ENCODE results near the gene AGER.
"Not testable (repeated sequence)": the region's sequence is repeated elsewhere in the genome, so short reads cannot be mapped to it uniquely, and the experiment has no call there.

The AGER gene

GRCh38 chr6:32184084-32184640, at the start of gene AGER:
TSS of gene AGER (minus strand) at chr6:32184253. CDS start at chr6:32184222, 31 bp downstream.
- DNase-seq, result no peak

GRCh38 chr6:32226434-32226833, 42.4 kb upstream of the AGER start:
- DNase-seq, result no peak

GRCh38 chr6:32224696-32225095, 40.6 kb upstream of the AGER start:
- DNase-seq, result no peak

GRCh38 chr6:32223258-32224235, 39.5 kb upstream of the AGER start, which contains the start of gene NOTCH4:
TSS of gene NOTCH4 (minus strand) at chr6:32224067. CDS start at chr6:32223928, 139 bp downstream.
- DNase-seq, result no peak

DNA sequence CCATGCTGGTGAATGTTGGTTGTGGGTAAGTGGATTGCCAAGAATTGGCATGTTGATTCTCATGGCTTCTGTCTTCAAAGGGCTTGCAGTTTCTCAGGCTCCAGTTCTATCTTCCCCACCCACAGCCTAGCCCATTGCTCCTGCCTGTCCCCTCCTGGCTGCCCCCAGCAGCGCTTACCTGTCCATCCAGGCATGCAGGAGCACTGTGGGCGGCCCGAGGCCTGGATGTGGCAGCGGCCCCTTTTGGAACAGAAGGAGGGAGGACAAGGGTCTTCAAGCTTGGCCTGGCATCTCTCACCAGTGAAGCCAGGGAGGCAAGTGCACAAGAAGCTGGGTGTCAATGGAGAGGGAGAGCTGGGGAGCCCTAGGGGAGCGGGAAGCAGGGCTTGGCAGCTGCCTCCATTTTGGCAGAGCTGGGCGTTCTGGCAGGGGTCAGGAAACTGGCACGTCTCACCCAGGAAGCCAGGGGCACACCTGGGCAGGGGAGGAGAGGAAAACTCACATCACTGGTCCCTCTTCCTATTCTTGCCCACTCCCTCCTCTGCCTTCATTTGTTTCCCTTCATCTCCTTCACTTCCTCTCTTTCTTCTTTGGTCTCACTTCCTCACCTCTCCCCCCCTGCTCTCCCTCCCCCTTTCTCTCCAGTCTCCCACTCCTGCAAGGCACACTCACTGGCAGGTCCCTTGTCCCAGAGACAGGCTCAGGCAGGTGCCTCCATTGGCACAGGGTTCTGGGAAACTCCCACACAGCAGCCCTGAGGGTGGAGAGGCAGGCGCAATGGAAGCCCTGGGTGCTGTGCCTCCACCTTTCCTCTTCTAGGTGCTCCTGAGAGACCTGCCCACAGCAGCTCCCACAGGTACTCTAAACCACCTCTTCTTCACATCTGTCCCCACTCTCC, 38.5 kb upstream of the AGER start:
- DNase-seq, result no peak

DNA sequence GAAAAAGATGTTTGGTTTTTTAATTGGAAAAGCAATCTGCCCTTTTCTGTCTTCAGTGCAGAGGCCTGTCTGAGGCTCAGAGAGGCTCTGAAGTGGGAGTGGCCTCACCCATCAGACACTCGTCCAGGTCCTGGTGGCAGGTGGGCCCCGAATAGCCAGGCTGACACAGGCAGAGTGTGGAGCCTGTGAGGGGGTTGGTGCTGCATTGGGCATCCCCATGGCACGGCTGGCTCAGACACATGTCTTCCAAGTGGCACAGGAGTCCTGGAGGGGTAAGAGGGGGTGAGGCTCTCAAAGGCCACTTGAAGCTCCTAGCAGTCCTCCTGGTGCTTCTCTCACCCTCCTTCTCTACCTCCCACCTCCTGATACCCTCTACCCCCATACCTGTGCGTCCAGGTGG, 36.0 kb upstream of the AGER start:
- DNase-seq, result no peak

GRCh38 chr6:32218167-32218566, 34.1 kb upstream of the AGER start:
- DNase-seq, result no peak

- no peak for DNase-seq
Observed at GRCh38 chr6:32216998-32217397, 32.9 kb upstream of the AGER start.

- no peak for DNase-seq
Observed at GRCh38 chr6:32216285-32216684, 32.2 kb upstream of the AGER start.

DNA sequence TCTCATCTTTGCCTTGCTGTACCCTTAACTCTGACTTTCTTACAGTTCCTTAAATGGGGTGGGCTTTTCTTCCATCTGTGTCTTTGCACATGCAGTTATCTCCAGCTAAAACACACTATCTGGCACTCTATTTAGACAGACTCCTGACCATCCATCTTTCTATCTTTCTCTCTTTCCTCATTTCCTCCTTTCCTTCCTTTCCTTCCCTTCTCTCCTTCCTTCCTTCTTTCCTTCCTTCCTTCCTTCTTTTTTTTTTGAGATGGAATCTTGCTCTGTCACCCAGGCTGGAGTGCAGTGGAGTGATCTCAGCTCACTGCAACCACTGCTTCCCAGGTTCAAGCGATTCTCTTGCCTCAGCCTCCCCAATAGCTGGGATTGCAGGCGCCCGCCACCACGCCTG, 31.6 kb upstream of the AGER start:
- DNase-seq, result no peak

GRCh38 chr6:32214126-32214525, 30.1 kb upstream of the AGER start:
- no peak for DNase-seq

GRCh38 chr6:32213649-32214048, 29.6 kb upstream of the AGER start:
- DNase-seq, result no peak

- no peak for DNase-seq
Observed at GRCh38 chr6:32212076-32212760, 28.2 kb upstream of the AGER start.

DNA sequence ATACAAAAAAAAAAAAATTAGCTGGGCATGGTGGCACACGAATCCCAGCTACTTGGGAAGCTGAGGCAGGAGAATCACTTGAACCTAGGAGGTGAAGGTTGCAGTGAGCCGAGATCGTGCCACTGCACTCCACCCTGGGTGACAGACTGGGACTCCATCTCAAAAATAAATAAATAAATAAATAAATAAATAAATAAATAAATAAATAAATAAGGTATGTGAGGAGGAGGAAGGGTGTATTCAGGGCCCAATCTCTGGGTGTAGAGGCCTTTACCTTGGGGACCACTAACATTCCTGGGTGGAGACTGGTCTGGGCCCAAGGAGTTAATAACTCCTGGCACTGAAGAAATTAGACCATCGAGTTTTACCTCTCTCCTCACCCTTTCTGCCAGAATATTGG, 27.4 kb upstream of the AGER start:
- not testable (repeated sequence) for DNase-seq

GRCh38 chr6:32210191-32210601, 26.1 kb upstream of the AGER start:
- DNase-seq, result no peak

DNA sequence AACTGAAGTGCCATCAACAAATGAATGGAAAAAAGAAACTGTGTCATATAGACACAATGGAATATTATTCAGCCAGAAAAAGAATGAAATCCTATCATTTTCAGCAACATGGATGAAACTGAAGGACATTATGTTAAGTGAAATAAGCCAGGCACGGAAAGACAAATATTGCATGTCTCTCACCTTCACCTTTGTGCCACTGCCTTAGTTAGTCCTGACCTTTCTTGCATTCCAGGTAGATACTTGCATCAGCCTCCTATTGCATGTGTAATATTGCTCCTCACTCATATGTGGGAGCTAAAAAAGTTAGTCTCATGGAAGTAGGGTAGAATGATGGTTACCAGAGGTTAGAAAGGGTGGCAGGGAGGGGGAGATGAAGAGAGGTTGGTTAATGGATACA, 24.9 kb upstream of the AGER start:
- no peak for DNase-seq

DNA sequence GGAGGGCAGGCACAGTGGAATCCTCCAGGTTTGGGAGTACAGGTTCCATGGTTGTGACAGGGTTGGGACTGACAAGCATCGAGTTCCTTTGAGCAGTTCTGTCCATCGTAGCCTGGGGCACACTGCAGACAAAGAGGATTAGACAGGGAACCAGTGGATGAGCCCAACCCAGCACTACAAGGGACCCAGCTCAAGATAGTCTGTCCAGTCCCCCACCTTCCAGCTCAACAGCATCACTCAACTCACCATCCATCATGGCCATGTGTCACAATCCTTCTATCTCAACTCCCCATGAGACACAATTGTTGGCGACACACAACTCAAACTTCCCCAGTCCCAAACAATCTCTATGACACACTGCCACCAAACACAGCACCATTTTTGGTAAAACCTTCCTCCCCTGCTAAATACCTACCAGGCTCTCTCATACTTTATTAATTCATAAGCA, 20.2 kb upstream of the AGER start:
- no peak for DNase-seq

DNA sequence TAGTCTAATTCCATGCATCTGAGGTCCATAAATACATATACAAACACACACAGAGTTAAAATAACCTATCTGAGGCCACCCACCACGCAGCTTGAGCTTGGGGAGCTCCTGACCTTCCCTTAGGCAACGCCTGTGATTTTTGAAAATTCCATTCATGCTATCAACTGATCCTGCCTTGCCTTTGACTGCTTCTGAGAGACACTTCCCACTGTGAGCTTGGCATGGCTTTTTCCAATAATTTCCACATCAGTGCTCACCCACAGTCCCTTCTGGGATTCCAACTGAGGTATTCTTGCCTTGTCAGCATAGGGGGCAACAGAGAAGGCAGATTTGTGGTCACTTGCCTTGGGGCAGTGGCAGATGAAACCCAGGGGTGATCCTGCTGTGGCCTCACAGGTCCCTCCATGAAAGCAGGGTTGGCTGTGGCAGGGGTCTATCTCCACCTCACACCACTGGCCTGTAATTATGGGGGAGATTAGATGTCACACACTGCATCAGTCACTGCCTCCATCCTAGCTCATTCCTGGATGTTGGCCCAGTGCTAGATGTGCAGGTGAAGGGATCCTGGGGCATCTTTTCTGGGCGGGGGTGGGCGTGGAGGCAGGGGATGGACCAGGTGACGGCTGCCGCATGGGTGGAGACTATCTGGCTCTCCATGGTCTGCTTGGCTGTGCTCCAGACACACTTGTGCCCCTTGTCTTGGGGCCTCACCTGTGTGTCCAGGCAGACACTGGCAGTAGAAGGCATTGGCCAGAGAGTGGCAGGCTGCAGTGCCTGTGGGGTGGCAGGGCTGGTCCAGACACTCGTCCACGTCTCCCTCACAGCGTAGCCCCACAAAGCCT, 19.6 kb upstream of the AGER start:
- DNase-seq, result no peak

- no peak for DNase-seq
Observed at GRCh38 chr6:32202186-32202585, 18.1 kb upstream of the AGER start.

DNA sequence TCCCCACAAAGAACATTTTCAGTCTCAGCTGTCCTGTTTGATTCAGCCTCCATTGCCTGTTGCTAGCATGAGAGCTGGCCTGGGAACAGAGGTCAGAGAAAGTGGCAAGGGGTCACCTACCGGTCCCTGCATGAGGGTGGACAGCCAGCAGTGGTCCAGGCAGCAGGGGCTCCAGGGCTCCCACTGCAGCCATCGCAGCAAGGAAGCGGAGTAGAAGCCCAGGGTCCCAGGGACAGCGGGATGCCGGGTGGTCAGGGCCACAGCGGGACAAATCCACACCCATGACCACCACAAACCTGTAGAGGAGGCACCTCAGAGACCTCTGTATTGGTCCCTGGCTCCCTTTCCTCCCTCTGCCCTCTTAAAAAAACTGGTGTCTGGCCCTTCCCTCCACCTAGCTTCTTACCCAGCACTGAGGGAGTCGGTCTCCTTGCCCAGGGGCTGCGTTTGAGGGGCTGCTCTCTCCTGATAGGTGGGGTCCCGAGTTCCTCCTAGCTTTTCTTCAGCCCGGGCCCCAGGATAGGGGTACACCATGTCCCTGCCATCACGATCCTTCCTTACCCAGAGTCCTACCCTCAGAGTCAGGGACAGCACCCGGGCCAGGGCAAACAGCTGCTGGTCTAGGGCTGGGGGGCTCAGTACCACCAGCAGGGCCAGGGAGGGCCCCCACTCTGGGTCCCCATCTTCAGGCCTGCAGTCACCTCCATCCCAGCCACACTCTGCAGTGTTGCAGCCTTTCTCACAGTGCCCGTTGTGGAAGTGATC, 16.8 kb upstream of the AGER start:
- no peak for DNase-seq

GRCh38 chr6:32198866-32199265, 14.8 kb upstream of the AGER start:
- DNase-seq, result no peak

Data from GF-D8 (cell line).